HG03045 (cell line): ENCODE results near the gene JAGN1.
"Not testable (repeated sequence)": the region's sequence is repeated elsewhere in the genome, so short reads cannot be mapped to it uniquely, and the experiment has no call there.

Experiments
- ATAC-seq: cut with Tn5 transposase; IDR thresholded peaks from one replicate; pipeline ENCODE4 v1.9.1; 2021; ENCODE audit warnings: mild to moderate bottlenecking, moderate library complexity; ENCODE audit not compliant: unreplicated experiment

Gene JAGN1

DNA sequence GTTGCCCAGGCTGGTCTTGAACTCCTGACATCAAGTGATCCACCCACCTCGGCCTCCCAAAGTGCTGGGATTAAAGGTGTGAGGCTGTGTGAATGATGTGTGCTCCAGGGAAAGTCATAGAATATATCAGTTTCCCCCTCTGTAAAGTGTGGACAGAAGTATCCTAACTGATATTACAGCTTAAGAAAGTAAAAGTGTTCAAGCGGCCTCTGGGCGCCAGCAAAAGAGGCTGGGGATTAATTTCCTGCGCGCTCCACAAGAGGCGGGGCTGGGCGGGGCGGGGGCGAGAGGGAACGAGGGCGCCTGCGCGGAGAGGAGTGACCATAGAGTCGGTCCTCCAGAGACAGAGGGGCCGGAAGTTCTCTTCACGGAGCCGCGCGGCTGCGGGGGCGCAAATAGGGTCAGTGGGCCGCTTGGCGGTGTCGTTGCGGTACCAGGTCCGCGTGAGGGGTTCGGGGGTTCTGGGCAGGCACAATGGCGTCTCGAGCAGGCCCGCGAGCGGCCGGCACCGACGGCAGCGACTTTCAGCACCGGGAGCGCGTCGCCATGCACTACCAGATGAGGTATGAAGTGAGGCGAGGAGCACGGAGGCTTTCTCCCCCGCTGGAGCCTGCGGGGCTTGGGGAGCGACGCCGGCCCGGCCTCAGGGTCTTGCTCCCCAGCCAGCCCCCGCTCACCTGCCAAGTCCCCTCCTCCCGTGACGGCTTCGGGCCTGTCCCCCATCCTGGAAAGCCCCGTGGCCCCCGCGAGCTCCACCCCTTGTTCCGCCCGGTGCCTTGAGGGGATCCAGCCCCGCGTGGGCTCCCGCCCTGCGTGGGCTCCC, at the start of gene JAGN1:
Gene JAGN1 (plus strand): TSS at position 362 of the 823 bp plus-strand sequence. CDS start 113 bp downstream, at position 475.
- peak; percentile 87 for ATAC-seq

DNA sequence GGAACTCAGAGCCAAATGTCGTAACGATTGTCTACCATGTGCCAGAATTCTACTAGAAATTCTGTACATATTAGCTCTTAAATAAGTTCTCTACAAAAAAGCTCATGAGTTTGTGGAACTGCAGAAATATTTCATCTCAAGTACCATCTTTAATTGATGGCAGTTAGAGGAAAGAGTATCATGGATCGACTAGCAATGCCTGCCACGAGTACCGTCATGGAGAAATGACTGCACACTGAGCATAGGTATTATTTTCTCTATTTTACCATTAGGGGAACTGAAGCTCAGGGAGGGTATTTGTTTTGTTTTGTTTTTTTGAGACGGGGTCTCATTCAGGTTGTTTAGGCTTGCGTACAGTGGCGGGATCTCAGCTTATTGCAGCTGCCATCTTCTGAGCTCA, 49.4 kb upstream of the JAGN1 start:
- no peak for ATAC-seq

DNA sequence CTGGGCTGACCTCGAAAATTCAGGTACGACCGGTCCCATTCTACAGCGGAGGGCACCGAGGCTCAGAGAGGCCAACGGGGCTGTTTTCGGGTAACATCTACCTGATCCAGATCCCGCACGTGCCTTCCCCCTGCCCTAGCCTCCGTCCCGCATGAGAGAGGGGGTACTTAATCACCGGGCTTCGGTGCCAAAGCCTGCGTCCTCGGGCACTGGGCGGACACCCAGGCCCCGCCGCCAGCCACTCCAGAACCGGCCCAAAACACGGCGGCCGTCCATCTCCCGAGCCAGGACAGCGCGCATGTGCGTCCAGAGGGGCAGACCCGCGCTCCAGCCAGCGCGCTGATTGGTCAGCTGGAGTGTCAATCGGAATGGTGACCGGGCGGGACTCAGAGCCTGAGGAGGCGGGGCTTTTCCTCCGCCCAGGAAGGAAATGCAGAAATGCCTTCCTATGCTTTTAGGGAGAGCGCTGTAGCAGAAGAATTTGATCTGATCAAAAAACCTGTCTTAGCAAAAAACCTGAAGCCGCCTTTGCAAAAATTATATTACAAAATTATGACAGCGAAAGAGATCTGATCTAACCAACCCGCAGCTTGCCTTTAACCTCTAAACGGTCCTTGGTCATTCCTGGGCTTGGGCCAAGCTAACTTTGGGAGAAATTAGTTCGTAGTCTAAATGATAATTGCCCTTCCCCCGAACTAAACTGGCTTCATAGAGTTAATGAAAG, 46.5 kb upstream of the JAGN1 start, which contains the start of gene RPUSD3:
Gene RPUSD3 (minus strand): TSS at position 294 of the 724 bp plus-strand sequence. CDS start 18 bp downstream, at position 276.
- peak; percentile 97 for ATAC-seq

DNA sequence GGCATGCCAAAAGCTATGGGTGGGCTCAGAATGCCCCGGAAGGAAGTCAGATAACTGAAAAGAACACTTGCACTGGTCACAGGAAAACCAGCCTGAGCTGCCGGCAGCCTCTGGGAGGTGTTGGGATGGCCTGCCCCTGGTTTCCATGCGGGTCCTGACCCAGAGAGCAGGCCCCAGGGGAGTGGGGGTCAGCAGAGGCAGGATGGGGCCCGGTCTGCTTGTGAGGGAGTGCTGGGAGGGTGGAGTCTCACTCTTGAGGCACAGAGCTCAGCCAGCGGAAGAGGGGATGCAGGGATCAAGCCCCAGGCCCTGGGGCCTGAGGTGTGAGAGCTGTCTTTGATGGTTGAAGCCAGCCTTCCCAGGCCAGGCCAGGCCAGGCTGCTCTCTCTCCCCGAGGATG, 44.2 kb upstream of the JAGN1 start:
- no peak for ATAC-seq

DNA sequence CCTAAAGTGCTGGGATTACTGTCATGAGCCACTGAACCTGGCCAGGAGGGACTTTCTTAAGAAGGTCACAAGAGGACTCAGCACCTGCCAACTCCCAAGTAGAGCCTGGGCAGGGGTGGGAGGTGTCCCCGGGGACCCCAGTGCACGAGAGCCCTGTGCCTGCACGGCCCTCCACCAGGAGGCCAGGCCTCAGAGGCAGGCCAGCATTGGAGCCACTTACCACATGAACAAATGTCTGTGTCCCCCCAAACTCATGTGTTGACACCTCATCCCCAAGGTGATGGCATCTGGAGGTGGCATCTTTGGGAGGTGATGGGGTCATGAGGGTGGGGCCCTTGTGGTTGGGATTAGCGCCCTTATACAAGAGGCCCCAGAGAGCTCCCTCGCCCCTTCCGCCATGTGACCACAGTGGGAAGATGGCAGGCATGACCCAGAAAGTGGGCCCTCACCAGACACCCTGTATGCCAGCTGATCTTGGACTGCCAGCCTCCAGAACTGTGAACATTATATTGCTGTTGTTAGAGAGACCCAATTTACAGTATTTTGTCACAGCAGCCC, 43.4 kb upstream of the JAGN1 start:
- no peak for ATAC-seq

DNA sequence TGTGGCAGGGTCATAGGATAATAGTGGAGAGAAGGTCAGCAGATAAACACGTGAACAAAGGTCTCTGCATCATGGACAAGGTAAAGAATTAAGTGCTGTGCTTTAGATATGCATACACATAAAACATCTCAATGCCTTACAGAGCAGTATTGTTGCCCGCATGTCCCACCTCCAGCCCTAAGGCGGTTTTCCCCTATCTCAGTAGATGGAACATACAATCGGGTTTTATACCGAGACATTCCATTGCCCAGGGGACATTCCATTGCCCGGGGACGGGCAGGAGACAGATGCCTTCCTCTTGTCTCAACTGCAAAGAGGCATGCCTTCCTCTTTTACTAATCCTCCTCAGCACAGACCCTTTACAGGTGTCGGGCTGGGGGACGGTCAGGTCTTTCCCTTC, 42.5 kb upstream of the JAGN1 start:
- not testable (repeated sequence) for ATAC-seq

DNA sequence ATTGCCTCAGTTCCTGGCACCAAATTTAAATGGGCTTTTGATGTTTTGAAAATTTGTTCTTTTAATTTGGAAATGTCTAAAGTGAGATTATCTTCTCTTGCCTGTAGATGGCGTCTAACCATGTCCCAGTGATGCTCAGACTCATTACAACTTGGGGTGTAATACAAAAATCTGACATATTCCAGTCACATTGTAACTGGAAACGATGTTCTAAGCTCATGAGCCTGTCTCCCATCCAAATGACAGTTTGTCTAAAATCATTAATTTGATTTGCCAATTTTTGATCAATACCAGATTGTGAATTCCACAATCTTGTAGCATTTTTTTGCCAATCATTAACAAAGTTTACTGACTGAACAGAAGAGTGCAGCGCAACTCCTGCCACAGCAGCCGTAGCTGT, 41.5 kb upstream of the JAGN1 start:
- not testable (repeated sequence) for ATAC-seq

DNA sequence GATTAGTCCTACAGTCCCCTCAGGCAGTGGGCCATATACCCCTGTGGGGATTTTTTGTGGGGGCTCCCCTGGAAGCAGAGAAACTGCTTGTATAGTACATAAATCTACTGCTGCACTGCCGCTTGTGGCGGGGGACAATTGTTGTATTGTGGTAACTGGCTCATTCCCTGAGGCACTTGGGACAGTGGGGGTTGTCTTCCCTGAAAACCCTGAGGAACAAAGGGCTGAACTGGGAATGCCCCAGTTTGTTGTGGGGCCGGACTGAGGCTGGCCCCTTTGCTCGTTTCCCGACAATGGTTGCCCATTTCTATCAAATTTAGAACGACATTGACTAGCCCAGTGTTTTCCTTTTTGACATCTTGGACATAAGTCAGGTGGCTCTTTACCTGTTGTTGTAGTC, 39.0 kb upstream of the JAGN1 start:
- not testable (repeated sequence) for ATAC-seq

DNA sequence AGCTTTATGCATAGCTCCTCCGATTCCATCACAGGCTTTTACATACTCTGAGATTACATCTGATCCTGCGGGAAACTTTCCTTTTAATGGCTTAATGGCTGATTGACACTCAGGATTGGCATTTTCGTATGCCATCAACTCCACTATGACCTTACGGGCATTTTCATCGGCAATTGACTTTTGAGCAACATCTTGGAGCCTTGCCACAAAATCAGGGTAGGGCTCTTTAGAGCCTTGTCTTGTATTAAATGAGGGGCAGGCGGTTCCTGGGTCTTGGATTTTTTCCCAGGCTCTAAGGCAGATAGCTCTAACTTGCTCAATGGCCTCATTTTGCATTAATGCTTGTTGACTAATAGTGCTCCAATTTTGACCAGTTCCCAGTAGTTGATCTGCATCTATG, 38.5 kb upstream of the JAGN1 start:
- ATAC-seq: not testable (repeated sequence)

DNA sequence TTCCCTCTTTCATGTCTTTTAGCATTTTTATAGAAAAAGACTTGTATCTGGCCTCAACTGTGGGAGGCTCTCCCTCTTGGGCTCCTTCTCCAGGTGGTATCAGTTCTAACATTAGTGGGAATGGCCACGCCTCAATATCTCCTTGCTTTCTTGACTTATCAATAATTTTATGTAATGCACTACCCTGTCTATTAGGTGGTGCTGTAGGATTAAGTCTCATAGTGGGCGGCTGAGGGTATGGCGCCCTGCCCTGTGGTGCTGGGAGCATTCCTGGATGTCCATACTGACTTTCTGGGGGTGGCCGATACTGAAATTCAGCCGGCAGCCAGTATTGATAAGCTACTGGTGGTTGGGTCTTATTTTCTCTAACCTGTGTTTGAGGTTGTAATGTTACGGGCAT, 37.9 kb upstream of the JAGN1 start:
- no peak for ATAC-seq

DNA sequence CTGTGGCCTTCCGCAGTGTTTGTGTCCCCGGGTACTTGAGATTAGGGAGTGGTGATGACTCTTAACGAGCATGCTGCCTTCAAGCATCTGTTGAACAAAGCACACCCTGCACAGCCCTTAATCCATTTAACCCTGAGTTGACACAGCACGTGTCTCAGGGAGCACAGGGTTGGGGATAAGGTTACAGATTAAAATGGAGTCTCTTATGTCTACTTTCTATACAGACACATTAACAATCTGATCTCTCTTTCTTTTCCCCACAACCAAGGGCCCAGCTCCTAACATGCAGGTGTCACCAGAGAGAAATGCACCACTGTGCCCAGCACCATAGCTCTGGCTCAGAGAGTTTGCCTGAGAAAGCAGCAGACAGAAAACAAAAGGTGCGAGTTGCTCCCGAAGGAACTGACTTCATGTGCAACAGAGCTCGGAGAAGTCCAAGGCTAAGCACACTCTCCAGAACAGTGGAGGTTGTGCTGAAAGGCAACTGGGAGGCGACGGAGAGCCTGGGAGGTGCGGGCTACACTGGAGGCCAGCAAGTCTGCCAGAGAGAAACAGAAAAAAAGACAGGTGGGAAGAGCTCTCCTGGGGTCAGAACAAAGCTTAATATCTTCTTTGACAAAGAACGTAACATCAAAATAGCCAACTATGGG, 36.0 kb upstream of the JAGN1 start:
- ATAC-seq: not testable (repeated sequence)

DNA sequence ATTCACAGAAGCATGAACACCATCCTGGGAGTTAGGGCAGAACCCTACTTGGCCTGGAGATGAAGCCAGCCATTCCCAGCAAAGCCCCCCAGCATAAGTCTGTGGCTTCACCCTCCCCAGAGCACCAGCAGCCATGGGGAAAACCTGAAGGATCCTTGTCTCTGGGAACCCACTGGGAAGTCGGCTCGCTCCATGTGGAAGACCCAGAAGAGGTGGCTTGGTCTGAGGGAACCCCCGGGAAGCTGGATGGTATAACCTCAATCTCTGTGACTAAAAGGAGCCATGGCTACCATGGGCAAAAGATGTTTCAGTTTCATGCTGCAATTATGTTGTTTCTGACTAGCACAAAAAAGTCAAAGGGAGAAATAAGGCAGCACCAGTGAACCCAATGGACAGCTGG, 34.8 kb upstream of the JAGN1 start:
- no peak for ATAC-seq

DNA sequence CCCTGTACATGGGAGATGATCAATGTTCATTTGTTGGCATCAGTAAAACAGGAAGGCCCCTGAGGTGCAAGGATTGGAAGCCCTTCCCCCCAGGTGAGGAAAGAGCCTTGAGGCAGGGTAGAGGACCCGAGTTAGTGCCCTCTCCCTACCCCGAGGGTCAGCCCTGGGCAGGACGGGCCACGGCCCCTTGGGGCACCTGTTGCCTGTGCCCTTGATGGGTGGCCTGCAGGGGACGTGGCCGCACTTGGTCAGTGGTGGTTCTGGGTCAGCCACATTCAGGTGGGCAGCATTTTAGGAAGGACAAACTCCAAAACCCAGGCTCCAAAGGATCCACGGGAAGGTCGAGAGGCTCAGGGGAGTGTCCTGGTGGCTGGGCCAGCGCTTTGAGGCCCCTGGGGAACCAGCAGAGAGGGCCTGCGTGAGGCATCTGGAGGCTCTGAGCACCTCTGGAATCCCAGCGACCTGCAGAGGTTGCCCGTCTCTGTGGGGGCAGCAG, 30.8 kb upstream of the JAGN1 start:
- no peak for ATAC-seq

DNA sequence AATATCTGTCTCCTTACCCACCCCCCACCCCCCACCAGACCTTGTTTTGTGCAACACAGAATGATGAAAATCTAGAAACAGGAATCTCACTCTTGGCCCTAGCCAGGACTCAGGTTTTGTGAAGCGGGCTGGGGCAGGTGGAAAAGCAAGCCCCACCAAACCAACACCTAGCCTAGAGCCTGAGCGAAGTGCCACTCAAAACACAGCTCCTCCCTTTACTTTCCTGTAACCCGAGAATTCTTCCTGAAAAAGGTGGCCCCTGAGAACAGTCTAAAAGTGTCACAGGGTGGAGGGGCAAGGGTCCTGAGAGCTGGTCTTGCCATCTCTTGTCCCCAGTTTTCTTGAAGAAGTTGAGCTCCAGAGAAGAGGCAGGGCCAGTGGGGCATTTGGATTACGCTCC, 29.2 kb upstream of the JAGN1 start:
- ATAC-seq: no peak

DNA sequence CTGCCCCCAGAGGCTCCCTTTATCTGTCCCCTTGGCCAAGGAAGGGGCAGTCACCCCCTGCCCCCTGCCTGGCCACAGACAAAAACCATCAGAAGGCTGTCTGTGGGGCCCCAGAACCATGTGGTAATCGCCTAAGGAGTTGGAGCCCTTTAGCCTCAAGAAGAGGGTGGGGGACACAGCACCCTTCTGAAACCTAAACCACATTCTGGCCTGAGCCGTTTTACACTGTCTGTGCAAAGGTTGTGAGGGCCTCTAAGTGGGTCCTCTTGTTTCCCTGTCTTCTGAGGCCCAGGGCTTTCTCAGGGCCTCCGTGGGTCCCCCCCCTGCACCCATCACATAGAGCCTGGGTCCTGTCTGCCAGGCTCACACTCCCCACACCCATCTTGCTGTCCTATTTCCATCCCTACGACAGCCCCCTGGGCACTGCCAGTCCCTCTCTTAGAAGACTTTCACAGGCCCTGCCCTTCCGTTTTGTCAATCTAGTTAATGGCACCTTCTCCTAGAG, 28.7 kb upstream of the JAGN1 start:
- ATAC-seq: no peak

DNA sequence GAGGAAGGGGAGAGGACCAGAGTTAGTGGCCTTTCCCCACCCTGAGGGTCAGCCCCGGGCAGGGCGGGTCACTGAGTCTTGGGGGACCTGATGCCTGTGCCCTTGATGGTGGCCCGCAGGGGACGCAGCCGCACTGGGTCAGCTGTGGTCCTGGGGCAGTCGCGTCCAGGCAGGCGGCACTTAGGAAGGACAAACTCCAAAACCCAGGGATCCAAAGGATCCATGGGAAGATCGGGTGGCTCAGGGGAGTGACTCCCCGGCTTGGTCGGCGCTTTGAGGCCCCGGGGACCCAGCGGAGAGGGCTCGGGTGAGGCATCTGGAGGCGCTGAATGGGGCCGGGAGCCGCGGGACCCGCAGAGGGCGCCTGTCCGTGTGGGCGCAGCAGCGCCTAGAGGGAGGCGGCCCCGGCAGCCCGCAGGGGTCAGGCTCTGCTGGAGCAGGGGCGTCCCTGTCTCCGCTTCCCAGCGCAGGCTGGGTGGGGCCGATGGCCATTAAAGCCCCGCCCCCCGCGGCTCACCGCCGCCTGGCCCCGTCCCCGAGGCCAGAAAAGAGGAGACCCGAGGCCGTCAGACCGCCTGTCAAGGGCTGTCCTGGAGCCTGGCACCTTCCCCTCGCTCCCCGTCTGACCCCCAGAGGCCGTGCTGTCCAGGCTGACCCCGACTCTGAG, 27.9 kb upstream of the JAGN1 start:
- no peak for ATAC-seq

DNA sequence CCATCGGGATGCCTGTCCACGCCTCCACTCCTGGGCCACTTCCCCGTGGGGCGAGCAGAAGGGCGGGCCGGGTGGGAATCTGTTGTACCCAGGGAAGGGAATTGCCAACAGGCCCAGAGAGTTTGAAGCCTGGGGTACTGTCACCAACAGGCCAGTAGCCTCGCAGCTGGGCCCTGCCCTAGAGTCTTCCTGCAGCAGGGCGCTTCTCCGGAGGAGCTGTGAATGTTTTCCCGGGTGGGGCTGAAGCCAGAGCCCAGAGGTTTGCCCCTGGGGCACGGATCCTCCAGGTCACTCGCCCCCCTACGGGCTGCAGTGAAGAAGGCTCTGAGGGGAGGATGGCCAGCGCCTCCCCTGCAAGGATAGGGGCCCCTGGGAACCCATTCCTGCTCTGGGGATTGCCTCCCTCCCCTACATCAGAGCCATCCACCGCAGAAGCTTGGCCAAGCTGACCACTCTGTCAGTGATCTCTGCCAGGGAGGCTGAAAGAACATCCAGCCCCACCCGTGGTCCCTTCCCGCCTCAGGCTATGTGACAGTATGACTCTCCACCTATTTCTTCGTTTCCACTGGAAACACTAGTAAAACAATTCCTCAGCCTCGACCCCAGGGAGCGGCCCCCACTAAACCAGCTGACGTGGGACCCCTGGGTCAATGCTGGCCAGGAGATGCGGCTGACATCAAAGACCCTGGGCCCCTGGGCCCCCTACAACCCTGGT, 27.2 kb upstream of the JAGN1 start:
- no peak for ATAC-seq

DNA sequence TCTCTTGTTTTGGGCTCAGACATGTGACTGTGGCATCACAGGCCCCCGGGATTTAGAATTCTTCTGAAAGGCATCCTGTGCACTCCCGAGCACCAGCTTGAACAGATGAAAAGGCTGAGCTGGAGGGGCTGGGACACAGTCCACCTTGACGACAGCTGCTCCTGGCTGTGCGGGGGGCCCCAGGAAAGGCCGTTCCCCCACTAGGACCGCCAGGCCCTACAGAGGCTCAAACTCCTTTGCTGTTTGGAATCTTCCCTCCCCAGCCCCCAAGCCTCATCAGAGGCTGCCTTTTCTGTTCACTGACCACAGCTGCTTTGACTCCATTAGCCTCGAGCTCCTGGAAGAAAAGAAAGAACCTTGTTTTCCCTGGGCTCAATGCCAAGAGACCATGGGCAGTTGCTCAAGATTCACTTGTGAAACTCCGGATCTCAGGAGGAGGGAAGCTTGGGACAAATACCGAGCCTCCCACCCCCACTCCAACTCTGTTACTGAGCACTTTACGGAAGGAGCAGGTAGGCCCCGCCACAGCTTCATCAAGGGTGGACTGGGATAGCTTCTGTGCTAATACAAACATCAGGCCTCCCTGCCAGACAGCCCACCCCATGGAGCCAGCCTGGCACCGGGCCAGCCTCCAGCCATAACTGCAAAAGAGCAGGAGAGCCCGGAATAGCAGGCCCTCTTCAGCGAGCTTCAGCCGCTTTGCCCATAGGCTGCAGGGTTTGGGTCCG, 26.0 kb upstream of the JAGN1 start:
- no peak for ATAC-seq

DNA sequence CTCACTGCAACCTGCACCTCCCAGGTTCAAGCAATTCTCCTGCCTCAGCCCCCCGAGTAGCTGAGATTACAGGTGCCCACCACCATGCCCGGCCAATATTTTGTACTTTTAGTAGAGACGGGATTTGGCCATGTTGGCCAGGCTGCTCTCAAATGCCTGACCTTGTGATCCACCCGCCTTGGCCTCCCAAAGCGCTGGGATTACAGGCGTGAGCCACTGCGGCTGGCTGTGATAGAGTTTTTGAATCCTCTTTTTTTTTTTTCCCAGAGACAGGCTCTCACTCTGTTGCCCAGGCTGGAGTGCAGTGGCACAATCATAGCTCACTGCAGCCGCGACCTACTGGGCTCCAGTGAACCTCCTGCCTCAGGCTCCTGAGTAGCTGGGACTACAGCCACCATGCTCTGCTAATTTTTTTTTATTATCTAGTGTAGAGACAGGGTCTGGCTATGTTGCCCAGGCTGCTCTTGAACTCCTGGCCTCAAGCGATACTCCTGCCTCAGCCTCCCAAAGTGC, 25.2 kb upstream of the JAGN1 start:
- not testable (repeated sequence) for ATAC-seq
